Astrocyte of the spinal cord (primary cell): Measurements from ENCODE around the gene TUT4.

Source experiments
- DNase-seq: peaks from one replicate; pipeline ENCODE4 v3.0.0; 2011; ENCODE audit warnings: low read depth, low spot score
- H3K4me3 ChIP-seq: 2 replicates; pipeline ENCODE4 v1.5.1; 2011; ENCODE audit warnings: low read depth, mild to moderate bottlenecking, low read length, moderate library complexity
- CTCF ChIP-seq: IDR thresholded peaks from 2 replicates; pipeline ENCODE4 v1.5.1; 2012; ENCODE audit warnings: low read depth, mild to moderate bottlenecking, low read length, inconsistent platforms
- in situ Hi-C: cut with HindIII; loops from 2 replicates; pipeline ENCODE4 v1.10.0; 2017; ENCODE audit warnings: low sequenced_read_pairs

Gene TUT4

GRCh38 chr1:52574594-52574993, 21.7 kb upstream of the TUT4 start:
- in situ Hi-C loops, result no loop called here
- H3K4me3 ChIP-seq, result no peak overlapping the region
- no peak for TF ChIP-seq CTCF
- peak; percentile 94 for DNase-seq

DNA sequence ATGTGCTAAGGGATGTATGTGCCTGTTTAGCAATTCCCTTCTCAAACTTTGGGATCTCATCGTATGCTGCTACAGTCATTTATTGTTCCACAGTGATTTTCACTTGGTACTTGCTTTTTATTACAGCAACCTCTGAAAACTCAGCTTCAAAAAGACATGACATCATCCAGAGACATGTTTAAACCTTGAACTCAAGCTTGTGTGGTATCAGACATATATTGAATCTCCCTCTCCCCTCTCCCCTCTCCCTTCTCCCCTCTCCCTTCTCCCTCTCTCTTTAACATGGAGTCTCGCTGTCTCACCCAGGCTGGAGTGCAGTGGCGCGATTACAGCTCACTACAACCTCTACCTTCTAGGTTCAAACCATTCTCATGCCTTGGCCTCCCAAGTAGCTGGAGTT, 19.5 kb upstream of the TUT4 start:
- no peak for DNase-seq
- in situ Hi-C loops, result no loop called here
- TF ChIP-seq CTCF, result no peak
- no peak overlapping the region for H3K4me3 ChIP-seq

DNA sequence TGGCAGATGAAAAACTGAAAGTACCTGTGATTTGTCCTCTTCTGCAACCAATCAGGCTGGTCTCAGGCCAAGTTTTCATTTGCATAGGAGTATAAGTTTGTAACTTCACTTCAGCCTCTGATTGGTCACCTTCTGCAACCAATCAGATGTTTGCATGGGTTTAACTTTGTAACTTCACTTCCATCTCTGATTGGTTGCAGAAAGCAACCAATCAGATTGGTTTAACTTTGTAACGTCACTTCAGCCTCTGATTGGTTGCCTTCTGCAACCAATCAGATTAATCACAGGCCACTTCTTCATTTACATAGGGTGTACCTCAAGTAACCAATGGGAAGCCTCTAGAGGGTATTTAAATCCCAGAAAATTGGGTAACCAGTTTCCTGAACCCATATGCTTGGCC, 18.9 kb upstream of the TUT4 start:
- peak; percentile 16 for DNase-seq
- no peak for TF ChIP-seq CTCF
- in situ Hi-C loops, result no loop called here

DNA sequence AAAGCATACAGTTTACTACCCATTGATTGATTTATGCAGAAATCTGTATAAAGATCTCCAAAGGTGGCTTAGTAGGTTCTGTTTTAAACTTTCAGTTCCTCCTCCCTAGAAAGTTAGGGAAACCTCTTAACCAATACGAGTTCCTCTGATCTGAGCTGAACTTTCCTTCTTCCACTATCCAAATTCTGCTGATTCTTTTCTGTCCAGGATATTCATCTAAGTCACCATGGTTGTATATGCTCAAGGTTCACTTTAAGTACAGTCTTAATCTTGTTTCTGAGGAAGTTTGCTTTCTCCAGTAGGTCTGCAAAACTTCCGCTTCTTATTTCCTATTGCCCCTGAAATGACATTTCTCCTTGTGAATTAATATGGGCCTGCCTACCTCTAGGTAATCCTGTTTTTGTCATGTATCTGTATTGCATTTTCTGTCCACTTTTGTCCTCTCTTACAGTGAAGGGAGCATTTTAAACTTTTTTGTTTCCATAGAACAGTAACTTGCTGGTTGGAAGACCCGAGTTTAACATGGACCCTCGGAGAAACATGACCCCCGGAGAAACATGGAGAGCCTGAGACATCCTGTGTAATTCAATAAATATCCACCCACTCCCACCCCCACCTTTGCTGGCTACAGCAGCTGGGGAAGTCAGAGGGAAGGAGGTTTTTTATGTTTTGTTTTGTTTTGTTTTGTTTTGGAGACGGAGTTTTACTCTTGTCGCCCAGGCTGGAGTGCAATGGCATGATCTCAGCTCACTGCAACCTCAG, 16.7 kb upstream of the TUT4 start:
- in situ Hi-C loops, result no loop called here
- no peak for TF ChIP-seq CTCF
- no peak for DNase-seq
- no peak overlapping the region for H3K4me3 ChIP-seq

More for the DNA sequence above, 18.9 kb upstream of the TUT4 start:
- no peak overlapping the region for H3K4me3 ChIP-seq

DNA sequence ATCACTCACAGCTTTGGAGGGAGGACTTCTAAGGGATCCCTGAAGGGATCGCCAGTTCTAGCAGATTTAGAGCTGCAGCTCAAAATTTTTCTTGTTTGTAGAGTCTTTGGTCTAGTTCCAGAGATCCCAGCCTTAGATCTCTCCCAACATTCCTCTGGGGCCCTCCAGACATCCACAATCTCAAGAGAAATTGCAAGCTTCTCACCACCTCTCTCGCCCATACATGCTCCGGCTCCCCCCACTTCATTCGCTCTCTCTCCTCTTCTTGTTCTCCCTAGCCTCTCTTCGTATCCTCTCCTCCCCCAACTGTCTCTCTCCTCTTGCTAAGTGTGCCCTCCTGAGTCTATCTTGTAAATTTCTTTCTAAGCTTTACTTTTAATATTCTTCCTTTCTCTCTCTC, 15.1 kb upstream of the TUT4 start:
- DNase-seq, result no peak
- in situ Hi-C loops, result no loop called here
- no peak overlapping the region for H3K4me3 ChIP-seq
- no peak for TF ChIP-seq CTCF

GRCh38 chr1:52562766-52563165, 9.9 kb upstream of the TUT4 start:
- no peak for TF ChIP-seq CTCF
- no peak for DNase-seq
- no peak overlapping the region for H3K4me3 ChIP-seq
- in situ Hi-C loops, result no loop called here
